Stimulated activated CD4-positive, alpha-beta T cell treated with anti-CD3 and anti-CD28 coated beads, Interleukin-15, amount 100 ng/mL, for 48 hours (primary cell): ENCODE measurements around the gene SEMA4A.
"Not testable (repeated sequence)": the region's sequence is repeated elsewhere in the genome, so short reads cannot be mapped to it uniquely, and the experiment has no call there.

Source experiments
- DNase-seq, 2 donors: peaks; one replicate each; pipeline ENCODE4 v3.0.0-alpha.2; 2020; ENCODE audit warnings: low read depth in 2 of 2

SEMA4A gene

GRCh38 chr1:156194300-156194652 is 40.9 kb downstream of the SEMA4A start:
- DNase-seq: no peak

- no peak for DNase-seq
Observed at GRCh38 chr1:156195853-156196252, 42.5 kb downstream of the SEMA4A start.

GRCh38 chr1:156196445-156196844 is 43.1 kb downstream of the SEMA4A start:
- no peak for DNase-seq

GRCh38 chr1:156198831-156199349 is 45.5 kb downstream of the SEMA4A start:
- DNase-seq: no peak

GRCh38 chr1:156200044-156200443 is 46.7 kb downstream of the SEMA4A start:
- no peak for DNase-seq

- no peak for DNase-seq
Observed at GRCh38 chr1:156203331-156203730, 49.9 kb downstream of the SEMA4A start.

- DNase-seq: no peak
Observed at GRCh38 chr1:156204686-156205085, 51.3 kb downstream of the SEMA4A start.

GRCh38 chr1:156211243-156211642 is 57.9 kb downstream of the SEMA4A start:
- no peak for DNase-seq

GRCh38 chr1:156212130-156212529 is 58.7 kb downstream of the SEMA4A start:
- no peak for DNase-seq

- DNase-seq: peak; percentile 95 to 96
Observed at GRCh38 chr1:156212833-156213643, 59.7 kb downstream of the SEMA4A start, which contains the start of gene PMF1. Gene PMF1 (plus strand): TSS chr1:156213007. CDS start chr1:156213016, 9 bp downstream.

GRCh38 chr1:156213644-156213966 is 60.2 kb downstream of the SEMA4A start:
- no peak for DNase-seq

GRCh38 chr1:156214024-156214748 is 60.8 kb downstream of the SEMA4A start:
- DNase-seq: peak in 1 of 2 donors; percentile 31

GRCh38 chr1:156216361-156217086 is 63.1 kb downstream of the SEMA4A start:
- DNase-seq: not testable (repeated sequence)

GRCh38 chr1:156217871-156218270 is 64.5 kb downstream of the SEMA4A start:
- DNase-seq: no peak

- no peak for DNase-seq
Observed at GRCh38 chr1:156220226-156220625, 66.8 kb downstream of the SEMA4A start.

- DNase-seq: no peak
Observed at GRCh38 chr1:156221986-156222692, 68.8 kb downstream of the SEMA4A start.

GRCh38 chr1:156225677-156226014 is 72.3 kb downstream of the SEMA4A start:
- no peak for DNase-seq

GRCh38 chr1:156226116-156226538 is 72.7 kb downstream of the SEMA4A start:
- DNase-seq: no peak

- DNase-seq: no peak
Observed at GRCh38 chr1:156226782-156227181, 73.4 kb downstream of the SEMA4A start.
